Uterus (tissue), 4 donors: ENCODE results near the gene NPM3. TPM values are rescaled to one million over a fixed set of nuclear protein-coding genes. Genes with fewer than 3 reads are reported as not detected.

Experiments used
- DNase-seq, 2 donors: peaks; one replicate each; pipeline ENCODE4 v3.0.0-alpha.2; 2019 to 2020
- H3K27ac ChIP-seq, 2 donors: fragments of 200-600 bp; sonication (generic); 1 replicate in 1 of 2; 2 replicates in 1 of 2; pipeline ENCODE4 v1.5.1; 2016 to 2018
- H3K27me3 ChIP-seq, 2 donors: fragments of 200-600 bp; sonication (generic); one replicate each; pipeline ENCODE4 v1.5.1; 2018 to 2019; ENCODE audit warnings: control low read depth in 1 of 2
- H3K36me3 ChIP-seq, 2 donors: fragments of 200-600 bp; sonication (generic); one replicate each; pipeline ENCODE4 v1.5.1; 2019; ENCODE audit warnings: control low read depth in 1 of 2
- H3K4me1 ChIP-seq, 2 donors: fragments of 200-600 bp; sonication (generic); one replicate each; pipeline ENCODE4 v1.5.1; 2018 to 2019; ENCODE audit warnings: control low read depth in 1 of 2
- H3K4me3 ChIP-seq, 2 donors: fragments of 200-600 bp; sonication (generic); 1 replicate in 1 of 2; 2 replicates in 1 of 2; pipeline ENCODE4 v1.5.1; 2018 to 2019; ENCODE audit warnings: mild to moderate bottlenecking in 1 of 2
- H3K9me3 ChIP-seq, 2 donors: fragments of 200-600 bp; sonication (generic); one replicate each; pipeline ENCODE4 v1.5.1; 2019; ENCODE audit warnings: control low read depth in 1 of 2
- CTCF ChIP-seq, 4 experiments: fragments of 200-600 bp in 2 of 4; fragments of 450-650 bp in 2 of 4; sonication (generic) in 2 of 4; IDR thresholded peaks; one replicate each; pipeline ENCODE4 v1.5.1; 2016 to 2019; ENCODE audit warnings: antibody characterized with exemption in 4 of 4, mild to moderate bottlenecking in 2 of 4, moderate library complexity in 1 of 4
- POLR2A ChIP-seq, 2 donors: fragments of 450-650 bp; IDR thresholded peaks; one replicate each; pipeline ENCODE4 v1.6.1; 2016; ENCODE audit warnings: antibody characterized with exemption in 2 of 2, mild to moderate bottlenecking in 1 of 2, moderate library complexity in 1 of 2
- intact Hi-C: fragments of 100-400 bp; cut with DNase I; formaldehyde crosslinking; loops from one replicate; pipeline ENCODE4 v1.15.1; 2023; ENCODE audit warnings: low total_unique reads
- total RNA-seq, 4 donors: library from RNA; depleted of rRNA in 3 of 4; stranded (reverse); fragments of >200 nt in 3 of 4; gene quantifications; one replicate each; pipeline versions ENCODE4 v1.1.0 to v1.2.4, GENCODE V29; 2014 to 2023
- donor health status: DM: yes; HTN: yes; CAD: no.

The NPM3 gene
- total RNA-seq, 4 donors from 2014 or later, result 11.0 to 122 (median 38.0) TPM

- TF ChIP-seq POLR2A (IDR thresholded peaks at IDR 0.05) (no peak), CTCF (IDR thresholded peaks at IDR 0.05) (no peak)
- Histone ChIP-seq H3K27ac (no peak overlapping the region), H3K4me3 (no peak overlapping the region), H3K4me1 (no peaks in the 10 kb centered on the region), H3K9me3 (no peaks in the 10 kb centered on the region), H3K27me3 (no peaks in the 10 kb centered on the region), H3K36me3 (no peaks in the 10 kb centered on the region)
- intact Hi-C loops, result no loop called here
- DNase-seq, result no peak
Observed at GRCh38 chr10:101749047-101750016, 33.9 kb downstream of the NPM3 start.

GRCh38 chr10:101748496-101748895, 34.8 kb downstream of the NPM3 start:
- no peak overlapping the region for H3K27ac ChIP-seq
- H3K4me1 ChIP-seq, result no peaks in the 10 kb centered on the region
- no peak for TF ChIP-seq CTCF (IDR thresholded peaks at IDR 0.05)
- no peak for DNase-seq
- no peaks in the 10 kb centered on the region for H3K27me3 ChIP-seq
- no peak overlapping the region for H3K4me3 ChIP-seq
- intact Hi-C loops, result no loop called here
- no peaks in the 10 kb centered on the region for H3K9me3 ChIP-seq
- no peaks in the 10 kb centered on the region for H3K36me3 ChIP-seq

GRCh38 chr10:101745074-101745696, 38.1 kb downstream of the NPM3 start:
- H3K36me3 ChIP-seq, result no peaks in the 10 kb centered on the region
- TF ChIP-seq CTCF (IDR thresholded peaks at IDR 0.05) (no peak), POLR2A (IDR thresholded peaks at IDR 0.05) (no peak)

GRCh38 chr10:101744267-101744666, 39.0 kb downstream of the NPM3 start:
- Histone ChIP-seq H3K27me3 (no peaks in the 10 kb centered on the region), H3K4me3 (no peak overlapping the region), H3K9me3 (no peaks in the 10 kb centered on the region), H3K4me1 (no peaks in the 10 kb centered on the region), H3K27ac (no peak overlapping the region), H3K36me3 (no peaks in the 10 kb centered on the region)
- DNase-seq, result no peak
- TF ChIP-seq CTCF (IDR thresholded peaks at IDR 0.05) (no peak), POLR2A (IDR thresholded peaks at IDR 0.05) (no peak)
- intact Hi-C loops, result no loop called here

More at GRCh38 chr10:101745074-101745696, 38.1 kb downstream of the NPM3 start:
- H3K9me3 ChIP-seq, result no peaks in the 10 kb centered on the region
- no peaks in the 10 kb centered on the region for H3K4me1 ChIP-seq
- H3K27me3 ChIP-seq, result no peaks in the 10 kb centered on the region
- intact Hi-C loops, result no loop called here
- DNase-seq, result no peak
- no peak overlapping the region for H3K27ac ChIP-seq
- no peak overlapping the region for H3K4me3 ChIP-seq

- H3K36me3 ChIP-seq, result no peaks in the 10 kb centered on the region
- intact Hi-C loops, result no loop called here
- no peaks in the 10 kb centered on the region for H3K4me1 ChIP-seq
- H3K4me3 ChIP-seq, result no peak overlapping the region
- no peak overlapping the region for H3K27ac ChIP-seq
- TF ChIP-seq CTCF (IDR thresholded peaks at IDR 0.05) (no peak), POLR2A (IDR thresholded peaks at IDR 0.05) (no peak)
- H3K9me3 ChIP-seq, result no peaks in the 10 kb centered on the region
- H3K27me3 ChIP-seq, result peaks cover 0 to 5% of the 10 kb centered on the region in 2 donors
- DNase-seq, result no peak
Observed at GRCh38 chr10:101741938-101742337, 41.3 kb downstream of the NPM3 start.
